ENCODE data around the gene SLC44A4.

SLC44A4 gene

DNA sequence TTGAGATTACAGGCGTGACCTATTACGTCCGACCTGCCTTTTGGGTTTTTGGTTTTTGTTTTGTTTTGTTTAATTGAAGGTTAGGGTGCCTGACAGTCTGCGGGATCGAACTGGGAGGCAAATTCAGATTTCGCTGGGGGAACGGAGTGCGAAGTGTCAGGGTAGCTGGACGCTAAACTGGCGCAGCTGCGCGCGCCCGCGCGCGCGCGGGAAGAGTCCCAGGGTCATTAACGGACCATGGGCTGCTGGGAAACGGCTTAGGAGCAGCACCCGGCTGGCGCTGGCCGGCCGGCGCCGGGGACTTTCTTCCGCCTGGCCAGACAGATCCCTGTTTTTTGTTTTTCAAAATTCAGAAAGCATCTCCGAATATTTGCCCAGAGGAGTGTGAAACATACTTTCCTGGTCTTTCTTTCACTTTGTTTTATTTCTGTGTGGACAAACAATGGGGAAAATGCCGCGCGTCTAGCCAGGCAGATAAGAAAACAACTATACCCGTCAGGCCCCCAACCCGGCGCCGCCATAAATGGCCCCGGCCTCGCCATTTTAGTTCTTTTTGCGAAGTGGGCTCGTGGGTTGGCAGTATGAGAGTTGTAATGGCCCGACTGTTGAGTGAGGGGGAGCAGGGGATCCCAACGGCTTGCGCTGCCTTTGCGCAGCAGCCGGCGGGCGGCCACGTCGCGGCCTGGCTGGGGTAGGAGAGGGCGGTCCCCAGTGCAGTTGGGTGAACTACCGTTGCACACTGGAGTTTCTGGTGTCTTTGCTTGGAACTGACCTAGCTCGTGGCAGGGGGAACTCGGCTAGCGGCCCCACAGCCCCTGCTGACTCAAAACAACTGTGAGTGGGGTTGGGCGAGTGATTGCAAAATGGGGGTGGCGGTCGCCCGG lies 44.2 kb downstream of the SLC44A4 start (continued):
- TF ChIP-seq, protein P1, sequence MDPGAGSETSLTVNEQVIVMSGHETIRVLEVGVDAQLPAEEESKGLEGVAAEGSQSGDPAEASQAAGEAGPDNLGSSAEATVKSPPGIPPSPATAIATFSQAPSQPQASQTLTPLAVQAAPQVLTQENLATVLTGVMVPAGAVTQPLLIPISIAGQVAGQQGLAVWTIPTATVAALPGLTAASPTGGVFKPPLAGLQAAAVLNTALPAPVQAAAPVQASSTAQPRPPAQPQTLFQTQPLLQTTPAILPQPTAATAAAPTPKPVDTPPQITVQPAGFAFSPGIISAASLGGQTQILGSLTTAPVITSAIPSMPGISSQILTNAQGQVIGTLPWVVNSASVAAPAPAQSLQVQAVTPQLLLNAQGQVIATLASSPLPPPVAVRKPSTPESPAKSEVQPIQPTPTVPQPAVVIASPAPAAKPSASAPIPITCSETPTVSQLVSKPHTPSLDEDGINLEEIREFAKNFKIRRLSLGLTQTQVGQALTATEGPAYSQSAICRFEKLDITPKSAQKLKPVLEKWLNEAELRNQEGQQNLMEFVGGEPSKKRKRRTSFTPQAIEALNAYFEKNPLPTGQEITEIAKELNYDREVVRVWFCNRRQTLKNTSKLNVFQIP (CRISPR knock-in tag; IDR thresholded peaks at IDR 0.05; ENCODE audit: borderline replicate concordance, low read depth), result no peak
- TF ChIP-seq, protein P2, sequence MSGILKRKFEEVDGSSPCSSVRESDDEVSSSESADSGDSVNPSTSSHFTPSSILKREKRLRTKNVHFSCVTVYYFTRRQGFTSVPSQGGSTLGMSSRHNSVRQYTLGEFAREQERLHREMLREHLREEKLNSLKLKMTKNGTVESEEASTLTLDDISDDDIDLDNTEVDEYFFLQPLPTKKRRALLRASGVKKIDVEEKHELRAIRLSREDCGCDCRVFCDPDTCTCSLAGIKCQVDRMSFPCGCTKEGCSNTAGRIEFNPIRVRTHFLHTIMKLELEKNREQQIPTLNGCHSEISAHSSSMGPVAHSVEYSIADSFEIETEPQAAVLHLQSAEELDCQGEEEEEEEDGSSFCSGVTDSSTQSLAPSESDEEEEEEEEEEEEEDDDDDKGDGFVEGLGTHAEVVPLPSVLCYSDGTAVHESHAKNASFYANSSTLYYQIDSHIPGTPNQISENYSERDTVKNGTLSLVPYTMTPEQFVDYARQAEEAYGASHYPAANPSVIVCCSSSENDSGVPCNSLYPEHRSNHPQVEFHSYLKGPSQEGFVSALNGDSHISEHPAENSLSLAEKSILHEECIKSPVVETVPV (CRISPR knock-in tag; IDR thresholded peaks at IDR 0.05), result no peak
- TF ChIP-seq ZNF565 (CRISPR knock-in tag; conservative IDR thresholded peaks at IDR 0.05; ENCODE audit: low read depth) (no peak), PPARA (CRISPR knock-in tag; IDR thresholded peaks at IDR 0.05; ENCODE audit: borderline replicate concordance) (no peak), ZC3H10 (CRISPR knock-in tag; IDR thresholded peaks at IDR 0.05) (no peak), GLIS3 (CRISPR knock-in tag; IDR thresholded peaks at IDR 0.05) (peak; percentile 36; the same call in 1 of the 2 replicates), RARB (CRISPR knock-in tag; IDR thresholded peaks at IDR 0.05) (0 out of 2 replicates have a peak, but pooled peaks have one; percentile 13), SNAI2 (CRISPR knock-in tag; IDR thresholded peaks at IDR 0.05) (no peak)
- TF ChIP-seq, protein P3, sequence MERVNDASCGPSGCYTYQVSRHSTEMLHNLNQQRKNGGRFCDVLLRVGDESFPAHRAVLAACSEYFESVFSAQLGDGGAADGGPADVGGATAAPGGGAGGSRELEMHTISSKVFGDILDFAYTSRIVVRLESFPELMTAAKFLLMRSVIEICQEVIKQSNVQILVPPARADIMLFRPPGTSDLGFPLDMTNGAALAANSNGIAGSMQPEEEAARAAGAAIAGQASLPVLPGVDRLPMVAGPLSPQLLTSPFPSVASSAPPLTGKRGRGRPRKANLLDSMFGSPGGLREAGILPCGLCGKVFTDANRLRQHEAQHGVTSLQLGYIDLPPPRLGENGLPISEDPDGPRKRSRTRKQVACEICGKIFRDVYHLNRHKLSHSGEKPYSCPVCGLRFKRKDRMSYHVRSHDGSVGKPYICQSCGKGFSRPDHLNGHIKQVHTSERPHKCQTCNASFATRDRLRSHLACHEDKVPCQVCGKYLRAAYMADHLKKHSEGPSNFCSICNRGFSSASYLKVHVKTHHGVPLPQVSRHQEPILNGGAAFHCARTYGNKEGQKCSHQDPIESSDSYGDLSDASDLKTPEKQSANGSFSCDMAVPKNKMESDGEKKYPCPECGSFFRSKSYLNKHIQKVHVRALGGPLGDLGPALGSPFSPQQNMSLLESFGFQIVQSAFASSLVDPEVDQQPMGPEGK (CRISPR knock-in tag; IDR thresholded peaks at IDR 0.05; ENCODE audit: borderline replicate concordance), result peak; percentile 64; the same call in 1 of the 2 replicates
- TF ChIP-seq, protein P4, sequence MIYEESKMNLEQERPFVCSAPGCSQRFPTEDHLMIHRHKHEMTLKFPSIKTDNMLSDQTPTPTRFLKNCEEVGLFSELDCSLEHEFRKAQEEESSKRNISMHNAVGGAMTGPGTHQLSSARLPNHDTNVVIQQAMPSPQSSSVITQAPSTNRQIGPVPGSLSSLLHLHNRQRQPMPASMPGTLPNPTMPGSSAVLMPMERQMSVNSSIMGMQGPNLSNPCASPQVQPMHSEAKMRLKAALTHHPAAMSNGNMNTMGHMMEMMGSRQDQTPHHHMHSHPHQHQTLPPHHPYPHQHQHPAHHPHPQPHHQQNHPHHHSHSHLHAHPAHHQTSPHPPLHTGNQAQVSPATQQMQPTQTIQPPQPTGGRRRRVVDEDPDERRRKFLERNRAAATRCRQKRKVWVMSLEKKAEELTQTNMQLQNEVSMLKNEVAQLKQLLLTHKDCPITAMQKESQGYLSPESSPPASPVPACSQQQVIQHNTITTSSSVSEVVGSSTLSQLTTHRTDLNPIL (CRISPR knock-in tag; IDR thresholded peaks at IDR 0.05; ENCODE audit: low read depth), result no peak; the same call in 1 of the 2 replicates

DNA sequence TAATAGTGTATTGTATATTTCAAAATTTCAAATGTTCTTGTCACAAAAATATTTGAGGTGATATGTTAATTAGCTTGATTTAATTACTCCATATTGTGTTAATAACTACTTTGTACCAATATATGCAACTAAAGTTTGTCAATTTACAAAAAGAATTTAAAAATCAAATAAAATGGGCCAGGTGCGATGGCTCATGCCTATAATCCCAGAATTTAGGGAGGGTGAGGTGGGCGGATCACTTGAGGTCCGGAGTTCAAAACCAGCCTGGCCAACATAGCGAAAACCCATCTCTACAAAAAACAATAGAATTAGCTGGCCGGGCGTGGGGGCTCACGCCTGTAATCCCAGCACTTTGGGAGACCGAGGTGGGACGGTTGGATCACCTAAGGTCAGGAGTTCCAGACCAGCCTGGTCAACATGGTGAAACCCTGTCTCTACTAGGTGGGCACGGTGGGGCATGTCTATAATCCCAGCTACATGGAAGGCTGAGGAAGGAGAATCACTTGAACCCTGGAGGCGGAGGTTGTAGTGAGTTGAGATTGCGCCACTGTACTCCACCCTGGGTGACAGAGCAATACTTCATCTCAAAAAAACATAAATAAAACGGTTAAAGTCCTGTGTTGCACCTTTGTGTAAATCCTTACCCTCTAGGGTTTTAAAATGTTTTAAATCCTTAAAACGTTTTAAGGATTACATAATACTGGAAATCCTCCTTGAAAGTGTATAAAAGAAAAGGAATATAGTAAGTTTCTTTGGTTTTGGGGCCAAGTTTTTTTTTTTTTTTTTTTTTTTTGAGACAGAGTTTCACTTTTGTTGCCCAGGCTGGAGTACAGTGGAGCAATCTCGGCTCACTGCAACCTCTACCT lies 47.2 kb downstream of the SLC44A4 start:
- no peak for TF ChIP-seq CSDC2 (CRISPR knock-in tag; IDR thresholded peaks at IDR 0.05)
- TF ChIP-seq ISL1 (CRISPR knock-in tag; IDR thresholded peaks at IDR 0.05), result no peak
- TF ChIP-seq, protein P5, sequence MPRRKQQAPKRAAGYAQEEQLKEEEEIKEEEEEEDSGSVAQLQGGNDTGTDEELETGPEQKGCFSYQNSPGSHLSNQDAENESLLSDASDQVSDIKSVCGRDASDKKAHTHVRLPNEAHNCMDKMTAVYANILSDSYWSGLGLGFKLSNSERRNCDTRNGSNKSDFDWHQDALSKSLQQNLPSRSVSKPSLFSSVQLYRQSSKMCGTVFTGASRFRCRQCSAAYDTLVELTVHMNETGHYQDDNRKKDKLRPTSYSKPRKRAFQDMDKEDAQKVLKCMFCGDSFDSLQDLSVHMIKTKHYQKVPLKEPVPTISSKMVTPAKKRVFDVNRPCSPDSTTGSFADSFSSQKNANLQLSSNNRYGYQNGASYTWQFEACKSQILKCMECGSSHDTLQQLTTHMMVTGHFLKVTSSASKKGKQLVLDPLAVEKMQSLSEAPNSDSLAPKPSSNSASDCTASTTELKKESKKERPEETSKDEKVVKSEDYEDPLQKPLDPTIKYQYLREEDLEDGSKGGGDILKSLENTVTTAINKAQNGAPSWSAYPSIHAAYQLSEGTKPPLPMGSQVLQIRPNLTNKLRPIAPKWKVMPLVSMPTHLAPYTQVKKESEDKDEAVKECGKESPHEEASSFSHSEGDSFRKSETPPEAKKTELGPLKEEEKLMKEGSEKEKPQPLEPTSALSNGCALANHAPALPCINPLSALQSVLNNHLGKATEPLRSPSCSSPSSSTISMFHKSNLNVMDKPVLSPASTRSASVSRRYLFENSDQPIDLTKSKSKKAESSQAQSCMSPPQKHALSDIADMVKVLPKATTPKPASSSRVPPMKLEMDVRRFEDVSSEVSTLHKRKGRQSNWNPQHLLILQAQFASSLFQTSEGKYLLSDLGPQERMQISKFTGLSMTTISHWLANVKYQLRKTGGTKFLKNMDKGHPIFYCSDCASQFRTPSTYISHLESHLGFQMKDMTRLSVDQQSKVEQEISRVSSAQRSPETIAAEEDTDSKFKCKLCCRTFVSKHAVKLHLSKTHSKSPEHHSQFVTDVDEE (CRISPR knock-in tag; IDR thresholded peaks at IDR 0.05), result no peak
- TF ChIP-seq RARB (CRISPR knock-in tag; IDR thresholded peaks at IDR 0.05), result no peak
- TF ChIP-seq, protein P1 (CRISPR knock-in tag; IDR thresholded peaks at IDR 0.05; ENCODE audit: borderline replicate concordance, low read depth), result no peak
- TF ChIP-seq GLIS3 (CRISPR knock-in tag; IDR thresholded peaks at IDR 0.05), result no peak
- TF ChIP-seq ZFP3 (CRISPR knock-in tag; IDR thresholded peaks at IDR 0.05), result no peak
- TF ChIP-seq PPARA (CRISPR knock-in tag; IDR thresholded peaks at IDR 0.05; ENCODE audit: borderline replicate concordance), result no peak
- no peak for TF ChIP-seq OSR1 (CRISPR knock-in tag; IDR thresholded peaks at IDR 0.05)
- TF ChIP-seq ARNTL (CRISPR knock-in tag; IDR thresholded peaks at IDR 0.05; ENCODE audit: borderline replicate concordance, low read depth), result no peak
- no peak for TF ChIP-seq ZNF70 (CRISPR knock-in tag; IDR thresholded peaks at IDR 0.05)
- TF ChIP-seq, protein P3 (CRISPR knock-in tag; IDR thresholded peaks at IDR 0.05; ENCODE audit: borderline replicate concordance), result no peak
- no peak for TF ChIP-seq ZFP30 (CRISPR knock-in tag; IDR thresholded peaks at IDR 0.05)
- TF ChIP-seq ZC3H10 (CRISPR knock-in tag; IDR thresholded peaks at IDR 0.05), result no peak
- TF ChIP-seq SNAI2 (CRISPR knock-in tag; IDR thresholded peaks at IDR 0.05), result no peak

More for the DNA sequence above, 47.2 kb downstream of the SLC44A4 start:
- ATAC-seq, result no peak

All from SK-N-SH treated with all-trans-retinoic acid at 6 μM for 48 hours (cell line).